ENCODE measurements around the gene LNX1. TPM values are rescaled to one million over a fixed set of nuclear protein-coding genes. Genes with fewer than 3 reads are reported as not detected.
A peak's percentile ranks its signal among the peaks of the same experiment; 100 is the strongest.

Gene LNX1
- 32.1 TPM for total RNA-seq

GRCh38 chr4:53591372-53591892, at the start of gene LNX1:
Gene LNX1, minus strand, starts transcription at chr4:53591486. Its CDS starts 17,484 bp downstream, at chr4:53574002.
- DNase-seq (ENCODE audit: low spot score): peak; percentile 95

- DNase-seq (ENCODE audit: low spot score): peak; percentile 40
These were observed 49.5 kb upstream of the LNX1 start for GRCh38 chr4:53640576-53641453.

GRCh38 chr4:53638919-53639318, 47.6 kb upstream of the LNX1 start:
- no peak for DNase-seq (ENCODE audit: low spot score)

GRCh38 chr4:53637348-53637747, 46.1 kb upstream of the LNX1 start:
- no peak for DNase-seq (ENCODE audit: low spot score)

- no peak for DNase-seq (ENCODE audit: low spot score)
These were observed 44.6 kb upstream of the LNX1 start for GRCh38 chr4:53635697-53636483.

GRCh38 chr4:53633608-53634007, 42.3 kb upstream of the LNX1 start:
- no peak for DNase-seq (ENCODE audit: low spot score)

- no peak for DNase-seq (ENCODE audit: low spot score)
These were observed 38.0 kb upstream of the LNX1 start for GRCh38 chr4:53629296-53629695.

GRCh38 chr4:53626491-53626890, 35.2 kb upstream of the LNX1 start:
- no peak for DNase-seq (ENCODE audit: low spot score)

GRCh38 chr4:53625888-53626287, 34.6 kb upstream of the LNX1 start:
- no peak for DNase-seq (ENCODE audit: low spot score)

GRCh38 chr4:53622739-53623151, 31.5 kb upstream of the LNX1 start:
- DNase-seq (ENCODE audit: low spot score): no peak

- DNase-seq (ENCODE audit: low spot score): no peak
These were observed 29.7 kb upstream of the LNX1 start for GRCh38 chr4:53620956-53621355.

GRCh38 chr4:53619431-53619830, 28.1 kb upstream of the LNX1 start:
- DNase-seq (ENCODE audit: low spot score): no peak

- no peak for DNase-seq (ENCODE audit: low spot score)
These were observed 27.0 kb upstream of the LNX1 start for GRCh38 chr4:53618321-53618720.

- DNase-seq (ENCODE audit: low spot score): no peak
These were observed 25.9 kb upstream of the LNX1 start for GRCh38 chr4:53617101-53617680.

GRCh38 chr4:53616219-53616618, 24.9 kb upstream of the LNX1 start:
- no peak for DNase-seq (ENCODE audit: low spot score)

GRCh38 chr4:53614591-53614990, 23.3 kb upstream of the LNX1 start:
- no peak for DNase-seq (ENCODE audit: low spot score)

- DNase-seq (ENCODE audit: low spot score): no peak
These were observed 22.1 kb upstream of the LNX1 start for GRCh38 chr4:53613428-53613827.

- no peak for DNase-seq (ENCODE audit: low spot score)
These were observed 17.4 kb upstream of the LNX1 start for GRCh38 chr4:53608649-53609048.

GRCh38 chr4:53608242-53608641, 17.0 kb upstream of the LNX1 start:
- DNase-seq (ENCODE audit: low spot score): no peak

GRCh38 chr4:53605783-53606182, 14.5 kb upstream of the LNX1 start:
- DNase-seq (ENCODE audit: low spot score): no peak

- no peak for DNase-seq (ENCODE audit: low spot score)
These were observed 11.1 kb upstream of the LNX1 start for GRCh38 chr4:53602390-53602789.

GRCh38 chr4:53601251-53601764, 10.0 kb upstream of the LNX1 start:
- DNase-seq (ENCODE audit: low spot score): peak; percentile 17
